ENCODE data around the gene PSMC1. TPM values are rescaled to one million over a fixed set of nuclear protein-coding genes. Genes with fewer than 3 reads are reported as not detected.

The PSMC1 gene
- polyA plus RNA-seq, 1 donor from 2014 or later, result 287 TPM

DNA sequence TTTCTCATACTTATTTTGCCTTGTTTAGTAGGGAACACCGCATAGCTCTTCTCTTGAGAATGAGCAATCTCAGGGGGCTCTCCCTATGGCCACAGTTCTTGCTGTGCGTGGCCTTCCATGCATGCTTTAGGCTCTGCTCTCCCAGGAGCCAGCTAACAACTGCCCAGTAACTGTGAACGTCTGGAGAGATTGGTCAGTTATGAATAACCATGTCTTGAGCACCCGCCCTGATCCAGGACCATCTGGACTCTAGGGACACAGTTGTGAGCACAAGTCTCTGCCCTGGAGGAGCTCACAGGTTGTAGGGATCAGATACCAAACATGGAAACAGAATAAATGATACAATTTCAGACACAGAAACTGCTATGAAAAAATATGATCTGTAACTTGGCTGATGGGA is 12.1 kb downstream of the PSMC1 start:
- Histone ChIP-seq H3K79me2 (replicated peaks; ENCODE audit: insufficient read depth, low read length) (no peaks in the 10 kb centered on the region), H2AFZ (ENCODE audit: low read depth, low read length) (no peak overlapping the region), H3K9me2 (ENCODE audit: insufficient read depth, low read length) (no peaks in the 10 kb centered on the region), H3K36me3 (ENCODE audit: insufficient read depth, low read length) (peaks cover 16% of the 10 kb centered on the region), H3K4me2 (ENCODE audit: low read length) (no peak overlapping the region), H4K20me1 (ENCODE audit: insufficient read depth) (no peaks in the 10 kb centered on the region), H3K9ac (ENCODE audit: low read length) (no peak overlapping the region), H3F3A (ENCODE audit: insufficient read depth, low read length, poor library complexity, severe bottlenecking) (no peaks in the 10 kb centered on the region), H3K4me3 (ENCODE audit: low read length) (no peak overlapping the region), H3K27me3 (ENCODE audit: insufficient read depth, low read depth, low read length) (no peaks in the 10 kb centered on the region), H3K27ac (ENCODE audit: low read length) (no peak overlapping the region), H3K9me3 (ENCODE audit: low read length) (no peaks in the 10 kb centered on the region)
- TF ChIP-seq EP300 (conservative IDR thresholded peaks at IDR 0.05; ENCODE audit: poor library complexity, severe bottlenecking) (no peak), SMC3 (conservative IDR thresholded peaks at IDR 0.05; ENCODE audit: poor library complexity) (no peak), POLR2AphosphoS5 (IDR thresholded peaks at IDR 0.05) (no peak), EZH2 (IDR thresholded peaks at IDR 0.05; ENCODE audit: borderline replicate concordance, insufficient read depth, low read length, poor library complexity, severe bottlenecking) (no peak), RAD21 (conservative IDR thresholded peaks at IDR 0.05) (no peak), MXI1 (conservative IDR thresholded peaks at IDR 0.05; ENCODE audit: poor library complexity, severe bottlenecking) (no peak), TAF1 (IDR thresholded peaks at IDR 0.05; ENCODE audit: low read depth) (no peak), CTCF (IDR thresholded peaks at IDR 0.05; ENCODE audit: poor library complexity, severe bottlenecking) (no peak)
- TF ChIP-seq, protein P1, sequence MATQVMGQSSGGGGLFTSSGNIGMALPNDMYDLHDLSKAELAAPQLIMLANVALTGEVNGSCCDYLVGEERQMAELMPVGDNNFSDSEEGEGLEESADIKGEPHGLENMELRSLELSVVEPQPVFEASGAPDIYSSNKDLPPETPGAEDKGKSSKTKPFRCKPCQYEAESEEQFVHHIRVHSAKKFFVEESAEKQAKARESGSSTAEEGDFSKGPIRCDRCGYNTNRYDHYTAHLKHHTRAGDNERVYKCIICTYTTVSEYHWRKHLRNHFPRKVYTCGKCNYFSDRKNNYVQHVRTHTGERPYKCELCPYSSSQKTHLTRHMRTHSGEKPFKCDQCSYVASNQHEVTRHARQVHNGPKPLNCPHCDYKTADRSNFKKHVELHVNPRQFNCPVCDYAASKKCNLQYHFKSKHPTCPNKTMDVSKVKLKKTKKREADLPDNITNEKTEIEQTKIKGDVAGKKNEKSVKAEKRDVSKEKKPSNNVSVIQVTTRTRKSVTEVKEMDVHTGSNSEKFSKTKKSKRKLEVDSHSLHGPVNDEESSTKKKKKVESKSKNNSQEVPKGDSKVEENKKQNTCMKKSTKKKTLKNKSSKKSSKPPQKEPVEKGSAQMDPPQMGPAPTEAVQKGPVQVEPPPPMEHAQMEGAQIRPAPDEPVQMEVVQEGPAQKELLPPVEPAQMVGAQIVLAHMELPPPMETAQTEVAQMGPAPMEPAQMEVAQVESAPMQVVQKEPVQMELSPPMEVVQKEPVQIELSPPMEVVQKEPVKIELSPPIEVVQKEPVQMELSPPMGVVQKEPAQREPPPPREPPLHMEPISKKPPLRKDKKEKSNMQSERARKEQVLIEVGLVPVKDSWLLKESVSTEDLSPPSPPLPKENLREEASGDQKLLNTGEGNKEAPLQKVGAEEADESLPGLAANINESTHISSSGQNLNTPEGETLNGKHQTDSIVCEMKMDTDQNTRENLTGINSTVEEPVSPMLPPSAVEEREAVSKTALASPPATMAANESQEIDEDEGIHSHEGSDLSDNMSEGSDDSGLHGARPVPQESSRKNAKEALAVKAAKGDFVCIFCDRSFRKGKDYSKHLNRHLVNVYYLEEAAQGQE (IDR thresholded peaks at IDR 0.05; ENCODE audit: borderline replicate concordance), result no peak

DNA sequence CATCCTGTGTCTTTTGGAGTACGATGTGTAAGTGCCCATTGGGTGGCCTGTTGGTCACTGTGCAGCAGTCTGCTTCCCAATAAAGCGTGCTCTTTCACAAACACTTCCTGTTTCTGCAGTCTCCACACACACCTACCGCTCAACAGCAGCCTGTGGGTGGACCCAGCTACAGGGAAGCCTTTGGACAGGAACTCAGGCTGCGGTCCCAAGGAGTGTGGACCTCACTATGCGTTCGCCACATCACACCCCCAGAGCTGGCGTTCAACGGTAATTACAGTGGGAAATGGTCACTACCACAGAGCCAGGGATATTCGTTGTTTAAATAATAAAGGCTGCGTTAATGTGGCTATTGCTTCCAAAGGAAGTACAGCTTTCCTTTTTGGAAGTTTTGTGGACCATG is 16.2 kb downstream of the PSMC1 start:
- H3K36me3 ChIP-seq (ENCODE audit: insufficient read depth, low read length), result peaks cover 8% of the 10 kb centered on the region
- no peaks in the 10 kb centered on the region for H3K27me3 ChIP-seq (ENCODE audit: insufficient read depth, low read depth, low read length)
- H3F3A ChIP-seq (ENCODE audit: insufficient read depth, low read length, poor library complexity, severe bottlenecking), result no peaks in the 10 kb centered on the region
- H3K79me2 ChIP-seq (replicated peaks; ENCODE audit: insufficient read depth, low read length), result no peaks in the 10 kb centered on the region
- H3K9me3 ChIP-seq (ENCODE audit: low read length), result no peaks in the 10 kb centered on the region
- TF ChIP-seq, protein P1 (IDR thresholded peaks at IDR 0.05; ENCODE audit: borderline replicate concordance), result no peak
- TF ChIP-seq SMC3 (conservative IDR thresholded peaks at IDR 0.05; ENCODE audit: poor library complexity), result no peak
- TF ChIP-seq EZH2 (IDR thresholded peaks at IDR 0.05; ENCODE audit: borderline replicate concordance, insufficient read depth, low read length, poor library complexity, severe bottlenecking), result no peak
- H3K9me2 ChIP-seq (ENCODE audit: insufficient read depth, low read length), result no peaks in the 10 kb centered on the region
- H3K4me2 ChIP-seq (ENCODE audit: low read length), result no peak overlapping the region
- no peak overlapping the region for H3K27ac ChIP-seq (ENCODE audit: low read length)
- H2AFZ ChIP-seq (ENCODE audit: low read depth, low read length), result no peak overlapping the region
- H3K4me3 ChIP-seq (ENCODE audit: low read length), result no peak overlapping the region
- H4K20me1 ChIP-seq (ENCODE audit: insufficient read depth), result no peaks in the 10 kb centered on the region
- H3K9ac ChIP-seq (ENCODE audit: low read length), result no peak overlapping the region
